H1 (cell line): ENCODE results near the gene ROS1. TPM values are rescaled to one million over a fixed set of nuclear protein-coding genes. Genes with fewer than 3 reads are reported as not detected.

Experiments
- CTCF ChIA-PET: fragments of 300-600 bp; sonication (Branson Sonifier 250); formaldehyde crosslinking; loops from one replicate; lab custom pipeline; 2021; ENCODE audit not compliant: partially characterized antibody; lab: Charles Lee
- POLR2A ChIA-PET: fragments of 300-600 bp; sonication (Branson Sonifier 250); formaldehyde crosslinking; loops from one replicate; lab custom pipeline; 2021; ENCODE audit warnings: inconsistent platforms; ENCODE audit not compliant: partially characterized antibody; lab: Charles Lee
- DNase-seq, 2 experiments: peaks; one replicate each; pipeline versions ENCODE4 v3.0.0 to v3.0.0-alpha.2; 2010 to 2022; ENCODE audit warnings: low spot score in 2 of 2, low read depth in 1 of 2, mixed read lengths in 1 of 2
- FAIRE-seq: peaks from 2 replicates; lab custom pipeline; 2011; peaks lifted over from hg19 to GRCh38; lab: Jason Lieb, UNC
- H2AFZ ChIP-seq: 2 replicates; pipeline ENCODE4 v1.8.1; 2012; ENCODE audit warnings: low read length, inconsistent platforms
- H2AK5ac ChIP-seq: 2 replicates; pipeline ENCODE4 v1.6.1; 2013; ENCODE audit warnings: low read depth, low read length
- H2BK120ac ChIP-seq: replicated peaks from 2 replicates; pipeline ENCODE3; 2013; ENCODE audit warnings: low read depth, low read length, inconsistent platforms
- H2BK12ac ChIP-seq: 2 replicates; pipeline ENCODE4 v1.6.1; 2013; ENCODE audit warnings: low read depth, low read length
- H2BK15ac ChIP-seq: 2 replicates; pipeline ENCODE4 v1.6.1; 2013; ENCODE audit warnings: low read length
- H2BK20ac ChIP-seq: 2 replicates; pipeline ENCODE4 v1.6.1; 2013; ENCODE audit warnings: low read length
- H2BK5ac ChIP-seq: 2 replicates; pipeline ENCODE4 v1.6.1; 2013; ENCODE audit warnings: low read depth, low read length
- H3K14ac ChIP-seq: 2 replicates; pipeline ENCODE4 v1.6.1; 2013; ENCODE audit warnings: inconsistent platforms; ENCODE audit not compliant: insufficient read length
- H3K18ac ChIP-seq: 2 replicates; pipeline ENCODE4 v1.6.1; 2013; ENCODE audit warnings: low read length; ENCODE audit errors: extremely low read depth
- H3K23ac ChIP-seq: 2 replicates; pipeline ENCODE4 v1.6.1; 2013; ENCODE audit warnings: inconsistent platforms; ENCODE audit not compliant: insufficient read length
- H3K23me2 ChIP-seq: 2 replicates; pipeline ENCODE4 v1.6.1; 2013; ENCODE audit warnings: low read depth, low read length
- H3K27ac ChIP-seq: 2 replicates; pipeline ENCODE4 v1.6.1; 2011; ENCODE audit warnings: low read depth, low read length, inconsistent platforms
- H3K27me3 ChIP-seq, 4 experiments: replicated peaks in 1 of 4; 1 replicate in 1 of 4; 2 replicates in 3 of 4; pipeline versions ENCODE4 v1.6.1 to v1.8.1; 2011 to 2013; ENCODE audit warnings: low read length in 3 of 4, mild to moderate bottlenecking in 3 of 4, inconsistent platforms in 2 of 4, mixed read lengths in 2 of 4, moderate library complexity in 1 of 4; ENCODE audit not compliant: control insufficient read depth in 3 of 4, insufficient read depth in 3 of 4; ENCODE audit errors: extremely low read depth in 1 of 4
- H3K36me3 ChIP-seq, 4 experiments: 2 replicates each; pipeline versions ENCODE4 v1.6.1 to v1.8.1; 2011 to 2013; ENCODE audit warnings: mild to moderate bottlenecking in 4 of 4, low read length in 3 of 4, moderate library complexity in 2 of 4, control low read depth in 1 of 4, inconsistent platforms in 1 of 4; ENCODE audit not compliant: insufficient read depth in 4 of 4, control insufficient read depth in 2 of 4
- H3K4ac ChIP-seq: replicated peaks from 2 replicates; pipeline ENCODE3; 2013; ENCODE audit warnings: low read length, low read depth, mixed read lengths, inconsistent platforms; ENCODE audit not compliant: insufficient read length
- H3K4me1 ChIP-seq, 4 experiments: replicated peaks in 1 of 4; 1 replicate in 1 of 4; 2 replicates in 3 of 4; pipeline versions ENCODE4 v1.6.1 to v1.8.1; 2011 to 2013; ENCODE audit warnings: low read length in 3 of 4, inconsistent platforms in 2 of 4, mixed read lengths in 1 of 4; ENCODE audit not compliant: insufficient read depth in 4 of 4, control insufficient read depth in 3 of 4
- H3K4me2 ChIP-seq, 2 experiments: 2 replicates each; pipeline versions ENCODE4 v1.6.1 to v1.8.1; 2011 to 2013; ENCODE audit warnings: low read depth in 2 of 2, low read length in 2 of 2, control low read depth in 1 of 2, inconsistent platforms in 1 of 2, mild to moderate bottlenecking in 1 of 2; ENCODE audit not compliant: insufficient read depth in 1 of 2
- H3K4me3 ChIP-seq, 4 experiments: fragments of 200-600, 300-600 bp in 1 of 4; sonication (generic), shearing (Covaris generic), sonication (Bioruptor Twin) in 1 of 4; 2 replicates each; pipeline versions ENCODE4 v1.5.1 to v1.8.1; 2011 to 2016; ENCODE audit warnings: low read length in 4 of 4, low read depth in 3 of 4, control low read depth in 2 of 4, inconsistent platforms in 2 of 4, mild to moderate bottlenecking in 2 of 4, mixed read lengths in 1 of 4, moderate library complexity in 1 of 4; ENCODE audit not compliant: insufficient read depth in 2 of 4; ENCODE audit errors: extremely low read depth in 1 of 4
- H3K56ac ChIP-seq: replicated peaks from 2 replicates; pipeline ENCODE3; 2013; ENCODE audit warnings: low read depth, mild to moderate bottlenecking, mixed read lengths, low read length, inconsistent platforms; ENCODE audit not compliant: insufficient read length
- H3K79me1 ChIP-seq: 2 replicates; pipeline ENCODE4 v1.6.1; 2013; ENCODE audit warnings: low read depth, low read length, control low read depth
- H3K79me2 ChIP-seq, 2 experiments: 2 replicates each; pipeline versions ENCODE4 v1.6.1 to v1.8.1; 2012 to 2013; ENCODE audit warnings: low read length in 2 of 2, mild to moderate bottlenecking in 2 of 2, inconsistent platforms in 1 of 2; ENCODE audit not compliant: insufficient read depth in 2 of 2, control insufficient read depth in 1 of 2
- H3K9ac ChIP-seq, 4 experiments: replicated peaks in 1 of 4; 1 replicate in 1 of 4; 2 replicates in 3 of 4; pipeline versions ENCODE4 v1.6.1 to v1.8.1; 2011 to 2013; ENCODE audit warnings: low read depth in 3 of 4, low read length in 3 of 4, control low read depth in 2 of 4, mild to moderate bottlenecking in 2 of 4, moderate library complexity in 2 of 4, inconsistent platforms in 1 of 4; ENCODE audit errors: extremely low read depth in 1 of 4
- H3K9me3 ChIP-seq, 2 experiments: 2 replicates each; pipeline versions ENCODE4 v1.6.1 to v1.8.1; 2012 to 2013; ENCODE audit warnings: mild to moderate bottlenecking in 2 of 2, moderate library complexity in 2 of 2, control low read depth in 1 of 2, inconsistent platforms in 1 of 2, low read depth in 1 of 2, low read length in 1 of 2, mixed read lengths in 1 of 2; ENCODE audit not compliant: insufficient read depth in 2 of 2
- H4K20me1 ChIP-seq, 2 experiments: replicated peaks in 1 of 2; 2 replicates each; pipeline versions ENCODE3 to v1.8.1; 2011 to 2013; ENCODE audit warnings: inconsistent platforms in 2 of 2, low read length in 2 of 2, mild to moderate bottlenecking in 1 of 2; ENCODE audit not compliant: insufficient read depth in 2 of 2, control insufficient read depth in 1 of 2
- H4K5ac ChIP-seq: 2 replicates; pipeline ENCODE4 v1.6.1; 2013; ENCODE audit warnings: low read length, low read depth, mixed read lengths, inconsistent platforms; ENCODE audit not compliant: insufficient read length
- H4K8ac ChIP-seq: 2 replicates; pipeline ENCODE4 v1.8.0; 2013; ENCODE audit warnings: mild to moderate bottlenecking, moderate library complexity, low read length, inconsistent platforms; ENCODE audit not compliant: insufficient read depth; ENCODE audit errors: extremely low read depth
- H4K91ac ChIP-seq: replicated peaks from 2 replicates; pipeline ENCODE3; 2013; ENCODE audit warnings: low read length, mixed read lengths, inconsistent platforms; ENCODE audit not compliant: insufficient read length
- ATF3 ChIP-seq: IDR thresholded peaks from 2 replicates; pipeline ENCODE4 v1.6.1; 2011; ENCODE audit warnings: low read depth, mild to moderate bottlenecking, low read length; ENCODE audit not compliant: insufficient read depth
- CREB1 ChIP-seq: IDR thresholded peaks from 2 replicates; pipeline ENCODE4 v1.6.1; 2012; ENCODE audit warnings: inconsistent platforms
- E2F6 ChIP-seq: IDR thresholded peaks from 2 replicates; pipeline ENCODE4 v1.6.1; 2012; ENCODE audit warnings: inconsistent platforms
- KDM4A ChIP-seq: IDR thresholded peaks from one replicate; pipeline ENCODE4 v1.7.1; 2012; ENCODE audit warnings: low read depth, mild to moderate bottlenecking, moderate library complexity, low read length, inconsistent platforms; ENCODE audit not compliant: severe bottlenecking
- POU5F1 ChIP-seq: IDR thresholded peaks from 2 replicates; pipeline ENCODE4 v1.6.1; 2011; ENCODE audit warnings: low read depth, mild to moderate bottlenecking, low read length, moderate library complexity
- RNF2 ChIP-seq: fragments of 200-900, 300-1000 bp; sonication (generic); IDR thresholded peaks from 2 replicates; pipeline ENCODE4 v1.7.1; 2016; ENCODE audit warnings: borderline replicate concordance, low read depth, mild to moderate bottlenecking, antibody characterized with exemption, low read length; ENCODE audit not compliant: poor library complexity, severe bottlenecking; ENCODE audit errors: missing control alignments
- SIN3A ChIP-seq, 2 experiments: IDR thresholded peaks in 1 of 2; conservative IDR thresholded peaks in 1 of 2; 2 replicates each; pipeline ENCODE4 v1.6.1; 2011 to 2012; ENCODE audit warnings: low read length in 2 of 2, improper control_type of control experiment in 1 of 2, low read depth in 1 of 2, mild to moderate bottlenecking in 1 of 2
- SP2 ChIP-seq: IDR thresholded peaks from 2 replicates; pipeline ENCODE4 v1.6.1; 2012; ENCODE audit warnings: mild to moderate bottlenecking, low read length, inconsistent platforms
- YY1 ChIP-seq: IDR thresholded peaks from 2 replicates; pipeline ENCODE4 v1.6.1; 2011; ENCODE audit warnings: low read depth, mild to moderate bottlenecking, low read length
- WGBS, 2 experiments: shearing (Covaris generic) in 1 of 2; methylation state at CpG; one replicate each; pipeline versions ENCODE4 v1.1.6 to v1.1.7; 2013 to 2015; ENCODE audit warnings: low lambda C conversion rate in 2 of 2, mixed read lengths in 2 of 2, inconsistent platforms in 1 of 2, low coverage in 1 of 2, missing lambda C conversion rate in 1 of 2; ENCODE audit not compliant: insufficient replicate concordance in 2 of 2, insufficient coverage in 1 of 2, insufficient read length in 1 of 2; ENCODE audit errors: extremely low coverage in 1 of 2, missing lambda C conversion rate in 1 of 2; 5-methylcytosine and 5-hydroxymethylcytosine counted together
- polyA plus RNA-seq, 7 experiments: library from polyadenylated mRNA; depleted of rRNA in 3 of 7; stranded (reverse) in 5 of 7; unstranded in 2 of 7; fragments of >200 nt in 5 of 7; fragments of 200-250 nt in 2 of 7; gene quantifications; 1 replicate in 5 of 7; 2 replicates in 1 of 7; 4 replicates in 1 of 7; pipeline versions ENCODE4 v1.2.1 to v1.2.3, GENCODE V29; 2011 to 2013; ENCODE audit warnings: missing spikeins in 2 of 7, mixed read lengths in 2 of 7
- total RNA-seq: library from RNA; stranded (reverse); fragmentation: NEBNext Ultra II Directional; extraction: Animal tissue kit (Norgen Biotek cat#: 25700); gene quantifications from 2 replicates; pipeline ENCODE4 v1.2.1, GENCODE V29; 2021
- TF ChIP-seq, protein P1 (sequence below): IDR thresholded peaks from 2 replicates; pipeline ENCODE4 v1.6.1; 2011; ENCODE audit warnings: low read length, improper control_type of control experiment

The ROS1 gene
- total and polyA plus RNA-seq, 2 of the 8 experiments (the other 6 are each of a cell fraction or from before 2014, with no cell fraction given), result not detected

DNA sequence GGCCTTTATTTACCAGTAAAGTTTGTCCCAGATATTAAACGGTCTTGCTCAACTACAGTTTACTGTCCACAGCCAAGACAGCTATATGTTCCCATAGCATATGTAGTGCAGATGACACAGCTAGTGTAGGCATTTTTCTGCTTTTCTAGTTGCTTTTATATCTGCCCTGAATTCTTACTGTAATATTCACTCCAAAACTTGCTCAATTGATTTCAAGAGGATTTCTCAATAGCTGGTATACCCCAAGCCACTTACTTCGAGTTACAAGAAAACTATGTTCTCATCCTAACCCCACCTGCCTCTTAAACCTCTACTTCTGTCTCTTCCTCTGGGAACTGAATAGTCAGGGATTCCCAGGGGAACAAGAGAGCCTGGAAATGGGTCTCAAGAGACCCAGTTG is 18.9 kb upstream of the ROS1 start:
- no peaks in the 10 kb centered on the region for H3K36me3 ChIP-seq
- H3K18ac ChIP-seq, result no peak overlapping the region
- H3K27ac ChIP-seq, result no peak overlapping the region
- no peak overlapping the region for H3K4me3 ChIP-seq
- no peaks in the 10 kb centered on the region for H3K23me2 ChIP-seq
- H3K14ac ChIP-seq, result no peak overlapping the region
- H3K4me2 ChIP-seq, result no peak overlapping the region
- no peak overlapping the region for H4K91ac ChIP-seq
- H4K5ac ChIP-seq, result no peak overlapping the region
- DNase-seq (no peak), FAIRE-seq (no peak)
- no peak overlapping the region for H3K23ac ChIP-seq
- POLR2A ChIA-PET, result no interaction called here
- no peak overlapping the region for H2BK12ac ChIP-seq
- WGBS, 2 experiments, result 93% methylated on average over 2 of the region's 2 CpGs; no CpG with 5 or more reads in 1 of the 2 experiments
- CTCF ChIA-PET, result interaction anchor here (0.6 to 2.3 kb wide), 8 partner anchors 8 to 284 kb away, joined by 3 to 8 read pairs (median 4); partner anchors contain the start of gene ROS1
- H3K56ac ChIP-seq, result no peak overlapping the region
- no peaks in the 10 kb centered on the region for H3K79me2 ChIP-seq
- H2BK5ac ChIP-seq, result no peak overlapping the region
- H4K8ac ChIP-seq, result no peak overlapping the region; the same call in 1 of the 2 replicates
- H4K20me1 ChIP-seq, result no peaks in the 10 kb centered on the region
- H2AK5ac ChIP-seq, result no peak overlapping the region
- no peak overlapping the region for H2BK15ac ChIP-seq
- H3K4ac ChIP-seq, result no peak overlapping the region
- no peak overlapping the region for H3K9ac ChIP-seq
- no peak overlapping the region for H2AFZ ChIP-seq
- no peaks in the 10 kb centered on the region for H3K79me1 ChIP-seq
- H2BK20ac ChIP-seq, result no peak overlapping the region
- no peaks in the 10 kb centered on the region; a peak in 1 of 7 replicates for H3K4me1 ChIP-seq
- H3K9me3 ChIP-seq, result no peaks in the 10 kb centered on the region
- no peaks in the 10 kb centered on the region for H3K27me3 ChIP-seq
- no peak overlapping the region for H2BK120ac ChIP-seq
- TF ChIP-seq, protein P1, sequence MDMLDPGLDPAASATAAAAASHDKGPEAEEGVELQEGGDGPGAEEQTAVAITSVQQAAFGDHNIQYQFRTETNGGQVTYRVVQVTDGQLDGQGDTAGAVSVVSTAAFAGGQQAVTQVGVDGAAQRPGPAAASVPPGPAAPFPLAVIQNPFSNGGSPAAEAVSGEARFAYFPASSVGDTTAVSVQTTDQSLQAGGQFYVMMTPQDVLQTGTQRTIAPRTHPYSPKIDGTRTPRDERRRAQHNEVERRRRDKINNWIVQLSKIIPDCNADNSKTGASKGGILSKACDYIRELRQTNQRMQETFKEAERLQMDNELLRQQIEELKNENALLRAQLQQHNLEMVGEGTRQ, result no peak
- TF ChIP-seq SIN3A (conservative IDR thresholded peaks at IDR 0.05 in 1 of 2, IDR thresholded peaks at IDR 0.05 in 1 of 2; ENCODE audit: low read depth in 1 of 2, low read length in 2 of 2) (no peak), RNF2 (no peak), E2F6 (no peak), CREB1 (no peak), POU5F1 (no peak), KDM4A (no peak), SP2 (no peak), ATF3 (no peak), YY1 (no peak)
